SK-N-MC (cell line): ENCODE measurements around the gene PDHB.

Experiments used
- DNase-seq: peaks from one replicate; pipeline ENCODE4 v3.0.0-alpha.2; 2011; ENCODE audit warnings: low read depth, low spot score
- H3K27ac ChIP-seq: fragments of 200-600 bp; sonication (generic); 2 replicates; pipeline ENCODE4 v1.5.1; 2016; ENCODE audit warnings: mixed run types
- H3K36me3 ChIP-seq: fragments of 200-600 bp; sonication (generic); 2 replicates; pipeline ENCODE4 v1.6.1; 2017; ENCODE audit warnings: antibody characterized with exemption, low read length, mixed read lengths; ENCODE audit not compliant: insufficient read depth
- H3K4me3 ChIP-seq: fragments of 200-600 bp; sonication (generic); 2 replicates; pipeline ENCODE4 v1.5.1; 2016
- H3K9ac ChIP-seq: fragments of 200-600 bp; sonication (generic); 2 replicates; pipeline ENCODE4 v1.8.0; 2017; ENCODE audit warnings: mixed run types, mixed read lengths; ENCODE audit not compliant: insufficient read length
- H3K9me3 ChIP-seq: fragments of 200-600 bp; sonication (generic); 2 replicates; pipeline ENCODE4 v1.6.1; 2017; ENCODE audit warnings: low read depth, mild to moderate bottlenecking, antibody characterized with exemption, low read length, moderate library complexity, mixed read lengths
- EZH2 ChIP-seq: fragments of 200-600 bp; sonication (generic); IDR thresholded peaks from one replicate; pipeline ENCODE4 v1.6.1; 2017; ENCODE audit warnings: antibody characterized with exemption
- FOXP2 ChIP-seq: optimal IDR thresholded peaks from 2 replicates; pipeline ENCODE3; 2011; ENCODE audit warnings: mild to moderate bottlenecking, moderate library complexity; ENCODE audit not compliant: insufficient read depth; ENCODE audit errors: extremely low read length, control extremely low read depth
- POLR2AphosphoS5 ChIP-seq: IDR thresholded peaks from 2 replicates; pipeline ENCODE4 v1.6.1; 2012; ENCODE audit warnings: mild to moderate bottlenecking, low read depth, low read length, borderline replicate concordance

The PDHB gene

GRCh38 chr3:58471025-58471887, 37.6 kb upstream of the PDHB start:
- TF ChIP-seq EZH2 (no peak), POLR2AphosphoS5 (peak; percentile 40)
- H3K9me3 ChIP-seq, result no peaks in the 10 kb centered on the region
- peak overlapping the region; percentile 30; the same call in 1 of the 2 replicates for H3K4me3 ChIP-seq
- peak; percentile 67 for DNase-seq
- no peaks in the 10 kb centered on the region for H3K36me3 ChIP-seq
- no peak overlapping the region for H3K9ac ChIP-seq
- H3K27ac ChIP-seq, result peak overlapping the region; percentile 70; the same call in 1 of the 2 replicates

GRCh38 chr3:58470363-58471024, 36.9 kb upstream of the PDHB start:
- no peak for DNase-seq
- Histone ChIP-seq H3K36me3 (no peaks in the 10 kb centered on the region), H3K9me3 (no peaks in the 10 kb centered on the region), H3K4me3 (peak overlapping the region; percentile 30; the same call in 1 of the 2 replicates), H3K27ac (peak overlapping the region; percentile 70; the same call in 1 of the 2 replicates), H3K9ac (no peak overlapping the region)
- no peak for TF ChIP-seq EZH2
- TF ChIP-seq POLR2AphosphoS5, result no peak
- TF ChIP-seq FOXP2, result no peak

- H3K36me3 ChIP-seq, result no peaks in the 10 kb centered on the region
- no peak overlapping the region for H3K27ac ChIP-seq
- no peak overlapping the region for H3K9ac ChIP-seq
- no peak for TF ChIP-seq FOXP2
- DNase-seq, result no peak
- H3K4me3 ChIP-seq, result no peak overlapping the region
- H3K9me3 ChIP-seq, result no peaks in the 10 kb centered on the region
Observed at GRCh38 chr3:58469096-58469495, 35.5 kb upstream of the PDHB start.

GRCh38 chr3:58466899-58467563, 33.4 kb upstream of the PDHB start:
- H3K9me3 ChIP-seq, result no peaks in the 10 kb centered on the region
- H3K4me3 ChIP-seq, result no peak overlapping the region
- no peak overlapping the region for H3K9ac ChIP-seq
- DNase-seq, result no peak
- H3K36me3 ChIP-seq, result no peaks in the 10 kb centered on the region
- TF ChIP-seq POLR2AphosphoS5 (no peak), FOXP2 (no peak), EZH2 (no peak)
- no peak overlapping the region for H3K27ac ChIP-seq

- DNase-seq, result no peak
- Histone ChIP-seq H3K27ac (no peak overlapping the region), H3K4me3 (no peak overlapping the region), H3K9me3 (no peaks in the 10 kb centered on the region), H3K9ac (no peak overlapping the region), H3K36me3 (no peaks in the 10 kb centered on the region)
- TF ChIP-seq POLR2AphosphoS5 (no peak), EZH2 (no peak), FOXP2 (no peak)
Observed at GRCh38 chr3:58464866-58465265, 31.2 kb upstream of the PDHB start.

GRCh38 chr3:58463942-58464271, 30.3 kb upstream of the PDHB start:
- Histone ChIP-seq H3K27ac (peak overlapping the region; percentile 78; the same call in 1 of the 2 replicates), H3K9ac (no peak overlapping the region), H3K36me3 (no peaks in the 10 kb centered on the region), H3K4me3 (no peak overlapping the region), H3K9me3 (no peaks in the 10 kb centered on the region)
- no peak for TF ChIP-seq FOXP2
- no peak for TF ChIP-seq EZH2
- no peak for TF ChIP-seq POLR2AphosphoS5
- no peak for DNase-seq

- Histone ChIP-seq H3K4me3 (peak overlapping the region; percentile 49), H3K36me3 (no peaks in the 10 kb centered on the region), H3K9ac (no peak overlapping the region), H3K9me3 (no peaks in the 10 kb centered on the region), H3K27ac (peak overlapping the region; percentile 78)
- peak; percentile 39 for DNase-seq
- TF ChIP-seq FOXP2, result no peak
- TF ChIP-seq EZH2, result no peak
- TF ChIP-seq POLR2AphosphoS5, result 0 out of 2 replicates have a peak, but pooled peaks have one; percentile 23
Observed at GRCh38 chr3:58463181-58463941, 29.7 kb upstream of the PDHB start.

GRCh38 chr3:58462829-58463180, 29.2 kb upstream of the PDHB start:
- H3K27ac ChIP-seq, result peak overlapping the region; percentile 78
- TF ChIP-seq EZH2, result no peak
- no peak overlapping the region for H3K9ac ChIP-seq
- H3K9me3 ChIP-seq, result no peaks in the 10 kb centered on the region
- no peak overlapping the region for H3K4me3 ChIP-seq
- no peaks in the 10 kb centered on the region for H3K36me3 ChIP-seq
- no peak for DNase-seq
